GM21447 (cell line): Measurements from ENCODE around the gene APOC4.
"Not testable (repeated sequence)": the region's sequence is repeated elsewhere in the genome, so short reads cannot be mapped to it uniquely, and the experiment has no call there.

Experiments
- ATAC-seq: cut with Tn5 transposase; IDR thresholded peaks from one replicate; pipeline ENCODE4 v1.9.1; 2021; ENCODE audit not compliant: unreplicated experiment

The APOC4 gene

DNA sequence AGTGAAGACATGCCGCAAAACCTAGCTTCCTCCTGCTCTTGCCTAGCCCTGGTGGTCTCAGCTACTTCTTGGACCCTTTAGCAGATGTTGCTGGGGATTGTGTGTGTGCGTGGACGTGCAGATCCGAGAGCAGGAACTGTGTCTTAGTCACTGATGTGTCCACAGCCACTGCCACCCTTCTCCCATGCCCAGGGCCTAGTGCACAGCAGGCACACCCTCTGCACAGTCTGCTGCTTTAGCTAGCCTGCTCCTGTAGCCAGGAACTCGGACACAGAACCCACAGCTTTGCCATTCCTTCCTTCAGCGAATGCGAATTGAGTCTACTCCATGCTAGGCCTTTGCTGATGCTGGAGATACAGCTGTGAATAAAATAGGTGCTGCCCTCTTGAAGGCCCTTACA lies 15.5 kb downstream of the APOC4 start:
- ATAC-seq: no peak

DNA sequence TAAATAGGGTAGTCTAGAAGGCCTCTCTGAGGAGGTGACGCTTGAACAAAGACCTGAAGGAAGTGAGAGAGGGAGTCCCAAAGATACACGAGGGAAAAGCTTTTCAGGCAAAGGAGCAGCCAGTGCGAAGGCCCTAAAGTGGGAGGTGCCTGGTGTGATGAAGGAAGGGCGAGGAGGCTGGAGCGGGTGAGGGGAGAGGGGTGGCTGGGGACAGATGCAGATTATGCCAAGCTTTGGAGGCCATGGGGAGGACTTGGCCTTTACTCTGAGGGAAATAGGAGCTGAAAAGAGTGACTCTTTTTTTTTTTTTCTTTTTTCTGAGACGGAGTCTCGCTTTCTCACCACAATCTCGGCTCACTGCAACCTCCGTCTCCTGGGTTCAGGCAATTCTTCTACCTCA lies 16.1 kb downstream of the APOC4 start:
- no peak for ATAC-seq

DNA sequence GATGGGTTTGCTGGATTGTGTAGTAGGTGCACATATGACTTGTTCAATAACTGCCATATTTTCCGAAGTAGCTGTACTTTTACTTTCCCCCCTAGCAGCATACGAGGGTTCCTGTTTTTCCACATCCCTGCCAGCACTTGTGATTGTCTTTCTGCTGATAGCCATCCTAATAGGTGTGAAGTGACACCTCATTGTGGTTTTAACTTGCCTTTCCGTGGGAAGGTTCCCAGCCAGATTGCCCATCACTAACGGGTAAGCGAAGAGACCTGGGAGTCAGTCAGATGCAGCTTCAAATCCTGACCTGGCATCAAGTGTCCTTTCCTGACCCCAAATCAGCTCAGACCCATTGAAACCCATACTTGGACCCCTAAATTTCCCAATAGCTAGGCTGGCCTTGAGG lies 17.7 kb downstream of the APOC4 start:
- ATAC-seq: no peak

DNA sequence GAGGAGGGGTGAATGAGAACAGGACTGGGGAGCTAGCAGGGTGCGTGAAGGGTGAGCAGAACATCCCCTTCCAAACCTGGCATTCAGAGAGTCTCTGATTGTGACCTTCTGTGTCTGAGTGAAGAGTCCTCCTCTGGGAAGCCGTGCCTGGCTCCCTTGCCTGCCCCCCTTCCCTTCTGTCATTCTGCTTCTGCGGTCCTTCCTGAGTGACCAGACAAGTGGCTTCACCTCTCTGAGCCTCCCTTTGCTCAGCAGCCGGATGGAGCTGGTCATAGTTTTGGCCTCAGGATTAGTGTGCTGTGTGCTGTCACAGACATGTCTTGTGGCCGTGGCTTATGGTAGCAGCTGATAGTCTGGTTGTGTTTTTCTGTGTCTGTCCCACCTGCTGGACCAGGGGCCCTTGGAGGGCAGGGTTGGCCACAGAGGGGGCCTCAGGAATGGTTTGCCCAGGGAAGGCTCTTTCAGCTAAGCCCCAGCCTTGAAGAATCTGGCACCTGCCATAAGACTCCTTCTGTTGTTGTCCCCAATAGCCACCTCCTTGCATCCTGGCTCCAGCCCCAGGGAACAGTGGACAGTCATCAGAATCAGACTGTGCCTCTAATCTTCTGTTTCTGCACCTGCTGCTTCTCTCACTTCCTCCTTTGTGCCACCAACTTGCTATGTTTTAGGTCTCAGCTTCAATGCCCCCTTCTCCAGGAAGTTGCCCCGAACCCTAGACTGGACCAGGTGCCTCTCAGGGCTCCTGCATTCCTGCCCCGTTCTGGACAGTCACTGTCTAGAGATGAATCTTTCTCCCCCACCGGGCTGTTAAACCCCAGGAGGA lies 19.1 kb downstream of the APOC4 start:
- ATAC-seq: no peak

DNA sequence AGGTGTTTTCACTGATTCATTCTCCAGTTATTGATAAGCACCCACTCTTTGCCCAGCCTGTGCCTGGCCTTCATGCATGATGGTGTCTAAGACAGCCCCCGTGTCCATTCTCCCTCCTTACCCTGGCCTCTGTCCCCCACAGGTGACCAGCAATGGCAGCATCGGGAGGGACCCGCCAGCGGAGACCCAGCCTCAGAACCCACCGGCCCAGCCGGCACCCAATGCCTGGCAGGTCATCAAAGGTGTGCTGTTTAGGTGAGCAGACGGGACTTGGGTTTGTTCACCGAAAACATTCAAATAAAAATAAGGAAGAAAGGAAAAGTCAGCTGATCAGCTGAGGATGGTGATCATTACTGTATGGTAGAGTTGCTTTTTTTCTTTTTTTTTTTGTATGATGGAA lies 19.8 kb downstream of the APOC4 start:
- ATAC-seq: no peak

DNA sequence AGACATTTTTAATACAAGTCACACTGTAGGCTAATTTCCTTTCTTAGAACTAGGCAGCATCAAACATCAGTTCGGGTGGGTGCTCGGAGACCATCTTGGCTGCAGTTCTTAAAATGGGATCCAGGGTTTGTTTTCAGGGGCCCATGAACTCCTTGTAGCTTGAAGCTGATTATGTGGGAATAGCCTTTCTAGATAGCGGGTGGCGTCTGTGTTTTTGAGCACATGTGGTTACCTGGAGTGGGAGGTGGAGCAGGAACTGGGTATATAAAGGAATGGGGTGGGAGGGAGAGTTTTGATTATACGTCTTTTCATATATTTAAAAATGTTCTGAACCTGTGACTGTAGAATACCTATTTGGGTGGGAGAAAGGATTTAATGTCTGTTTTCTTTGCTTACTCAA lies 26.1 kb downstream of the APOC4 start:
- ATAC-seq: no peak

DNA sequence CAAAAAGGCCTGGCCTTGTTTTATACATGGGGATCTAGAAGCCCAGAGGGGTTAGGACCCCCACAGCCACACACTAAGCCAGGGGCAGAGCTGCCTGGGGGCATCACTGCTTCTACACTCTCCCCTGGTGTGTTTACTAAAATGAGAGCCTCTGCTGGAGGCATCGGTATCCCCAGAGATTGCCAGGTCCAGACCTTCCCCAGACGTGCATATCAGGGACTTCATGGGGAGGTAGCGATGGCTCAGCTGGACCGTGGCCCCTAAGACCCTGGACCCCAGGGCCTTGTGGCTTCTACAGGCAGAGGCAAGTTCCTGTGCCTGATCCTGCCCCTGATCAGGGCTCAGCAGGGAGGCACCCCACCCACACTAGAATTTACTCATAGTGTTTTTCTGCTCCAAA lies 26.6 kb downstream of the APOC4 start:
- no peak for ATAC-seq

DNA sequence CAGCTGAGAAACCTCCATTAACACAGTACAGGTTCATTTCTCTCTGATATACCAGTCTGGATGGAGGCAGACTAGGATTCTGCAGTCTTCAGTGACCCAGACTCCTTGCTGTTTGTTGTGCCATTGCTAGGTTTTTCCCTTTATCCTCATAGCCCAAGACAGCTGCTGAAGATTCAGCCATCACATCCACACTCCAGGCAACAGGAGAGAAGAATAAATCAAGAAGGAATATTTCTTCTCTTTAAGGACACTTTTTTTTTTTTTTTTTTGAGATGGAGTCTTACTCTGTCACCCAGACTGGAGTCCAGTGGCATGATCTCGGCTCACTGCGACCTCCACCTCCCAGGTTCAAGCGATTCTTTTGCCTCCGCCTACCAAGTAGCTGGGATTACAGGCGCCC lies 27.4 kb downstream of the APOC4 start:
- no peak for ATAC-seq

DNA sequence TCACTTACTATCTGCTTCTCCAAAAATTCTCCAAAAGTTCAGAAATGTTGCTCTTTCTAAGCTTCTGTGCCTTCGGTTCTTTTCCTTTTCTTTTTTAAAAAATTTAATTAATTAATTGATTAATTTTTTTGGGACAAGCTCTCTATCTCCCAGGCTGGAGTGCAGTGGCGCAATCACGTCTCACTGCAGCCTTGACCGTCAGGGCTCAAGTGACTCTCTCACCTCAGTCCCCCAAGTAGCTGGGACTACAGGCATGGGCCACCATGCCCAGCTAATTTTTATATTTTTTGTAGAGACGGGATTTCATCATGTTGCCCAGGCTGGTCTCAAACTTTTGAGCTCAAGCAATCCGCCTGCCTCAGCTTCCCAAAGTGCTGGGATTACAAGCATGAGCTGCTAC lies 29.4 kb downstream of the APOC4 start:
- ATAC-seq: not testable (repeated sequence)

DNA sequence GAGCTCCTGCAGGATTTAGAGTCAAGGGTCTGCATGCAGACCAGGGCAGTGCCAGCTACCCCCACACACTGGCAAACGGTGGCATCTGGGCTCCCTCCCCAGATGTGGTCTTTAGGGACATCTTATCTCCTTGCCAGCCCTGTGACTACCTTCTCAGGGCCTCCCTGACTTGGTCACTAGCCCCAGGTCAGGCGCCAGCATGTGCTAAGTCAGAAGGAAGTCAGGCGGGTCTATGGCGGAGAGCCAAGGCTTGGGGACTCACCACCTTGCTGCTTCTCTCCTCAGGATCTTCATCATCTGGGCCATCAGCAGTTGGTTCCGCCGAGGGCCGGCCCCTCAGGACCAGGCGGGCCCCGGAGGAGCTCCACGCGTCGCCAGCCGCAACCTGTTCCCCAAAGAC lies 30.8 kb downstream of the APOC4 start:
- no peak for ATAC-seq

DNA sequence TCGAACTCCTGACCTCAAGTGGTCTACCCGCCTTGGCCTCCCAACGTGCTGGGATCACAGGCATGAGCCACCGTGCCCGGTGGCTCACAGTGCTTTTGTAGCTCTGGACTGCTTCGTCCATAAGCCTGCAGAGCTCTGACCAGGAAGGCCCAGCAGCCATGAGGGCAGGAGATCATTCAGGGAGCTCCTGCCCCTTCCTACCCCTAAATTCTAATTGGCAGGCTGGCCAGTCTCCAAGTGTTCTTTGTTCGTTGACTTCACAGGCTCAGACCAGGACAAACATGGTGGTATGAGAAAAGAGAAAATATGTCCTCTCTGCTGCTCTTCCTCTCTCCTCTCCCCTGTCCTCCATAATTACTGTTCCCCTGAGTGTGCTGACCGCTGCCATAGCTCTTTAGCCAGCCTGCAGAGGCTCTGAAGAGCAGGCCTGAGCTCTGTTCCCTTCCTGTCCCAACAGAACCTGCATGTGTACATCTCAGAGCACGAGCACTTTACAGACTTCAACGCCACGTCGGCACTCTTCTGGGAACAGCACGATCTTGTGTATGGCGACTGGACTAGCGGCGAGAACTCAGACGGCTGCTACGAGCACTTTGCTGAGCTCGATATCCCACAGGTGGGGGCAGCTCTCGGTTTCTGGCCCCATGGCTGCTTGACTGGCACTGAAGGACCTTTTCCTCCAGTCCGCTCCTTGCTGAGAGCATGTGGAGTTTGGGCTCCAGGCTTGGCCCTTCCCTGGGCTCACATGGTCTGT lies 32.1 kb downstream of the APOC4 start:
- no peak for ATAC-seq

DNA sequence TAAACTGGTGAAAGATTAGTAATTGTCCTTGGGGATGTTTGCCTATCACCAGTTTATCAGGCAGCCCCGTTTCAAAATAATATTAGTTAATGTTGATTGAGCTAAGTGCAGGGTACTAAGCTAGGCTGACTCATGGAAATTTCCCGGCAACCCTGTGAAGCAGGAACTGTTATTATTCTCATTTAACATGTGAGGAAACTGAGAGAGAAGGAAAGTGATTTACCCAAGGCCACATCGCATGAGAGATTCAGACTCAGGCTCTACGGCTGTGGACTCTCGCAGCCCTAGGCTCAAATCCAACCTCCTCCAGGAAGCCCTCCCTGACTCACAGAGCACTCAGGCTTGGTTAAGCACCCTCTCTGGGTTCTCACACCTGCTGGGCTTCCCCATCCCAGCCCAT lies 32.8 kb downstream of the APOC4 start:
- no peak for ATAC-seq

DNA sequence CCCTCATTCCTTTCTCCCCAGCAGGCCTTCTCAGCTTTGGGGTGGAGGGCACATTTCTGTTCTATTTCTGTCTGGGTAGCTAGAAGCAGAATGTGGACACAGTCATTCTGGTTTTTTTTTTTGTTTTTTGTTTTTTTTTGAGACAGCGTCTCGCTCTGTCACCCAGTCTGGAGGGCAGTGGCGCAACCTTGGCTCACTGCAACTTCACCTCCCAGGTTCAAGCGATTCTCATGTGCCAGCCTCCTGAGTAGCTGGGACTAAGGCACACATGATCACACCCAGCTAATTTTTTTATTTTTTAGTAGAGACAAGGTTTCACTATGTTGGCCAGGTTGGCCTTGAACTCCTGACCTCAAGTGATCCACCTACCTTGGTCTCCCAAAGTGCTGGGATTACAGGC lies 33.4 kb downstream of the APOC4 start:
- ATAC-seq: no peak

DNA sequence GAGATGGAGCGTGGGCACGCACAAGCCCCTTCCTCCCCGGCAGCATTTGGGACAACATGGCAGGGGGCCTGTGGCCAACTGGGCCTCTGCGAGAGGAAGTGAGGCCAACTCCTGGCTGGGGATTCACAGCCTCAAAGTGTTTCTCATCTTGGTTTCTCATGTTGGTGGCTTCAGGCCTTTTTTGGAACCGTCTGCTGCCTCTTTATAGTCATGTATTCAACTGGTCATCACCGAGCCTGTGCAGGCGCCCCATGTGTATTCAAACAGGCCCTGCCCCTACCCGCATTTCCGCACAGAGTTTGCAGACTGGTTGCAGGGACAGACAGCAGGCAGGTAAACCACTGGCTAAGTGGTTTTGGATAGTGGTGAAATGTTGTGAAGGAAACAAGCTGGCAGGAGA lies 42.0 kb downstream of the APOC4 start:
- ATAC-seq: no peak

DNA sequence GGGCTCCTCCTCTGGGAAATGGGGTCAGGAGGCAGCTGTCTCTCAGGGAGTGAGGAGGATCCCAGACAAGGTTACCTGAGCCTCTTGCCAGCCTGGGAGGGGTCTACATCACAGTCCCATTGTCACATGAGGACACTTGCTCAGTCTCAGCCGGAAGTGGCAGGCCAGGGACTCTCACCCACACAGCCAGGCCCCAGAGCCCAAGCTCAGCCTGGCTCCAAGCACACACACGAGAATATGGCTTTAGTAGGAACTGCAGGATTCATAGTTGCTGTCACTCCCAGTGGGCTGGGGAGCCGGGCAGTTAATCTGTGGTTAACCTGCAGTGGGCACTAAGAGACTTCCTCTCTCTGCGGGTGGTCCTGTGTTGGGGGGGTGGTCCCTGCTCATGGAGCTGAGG lies 43.4 kb downstream of the APOC4 start:
- ATAC-seq: no peak

DNA sequence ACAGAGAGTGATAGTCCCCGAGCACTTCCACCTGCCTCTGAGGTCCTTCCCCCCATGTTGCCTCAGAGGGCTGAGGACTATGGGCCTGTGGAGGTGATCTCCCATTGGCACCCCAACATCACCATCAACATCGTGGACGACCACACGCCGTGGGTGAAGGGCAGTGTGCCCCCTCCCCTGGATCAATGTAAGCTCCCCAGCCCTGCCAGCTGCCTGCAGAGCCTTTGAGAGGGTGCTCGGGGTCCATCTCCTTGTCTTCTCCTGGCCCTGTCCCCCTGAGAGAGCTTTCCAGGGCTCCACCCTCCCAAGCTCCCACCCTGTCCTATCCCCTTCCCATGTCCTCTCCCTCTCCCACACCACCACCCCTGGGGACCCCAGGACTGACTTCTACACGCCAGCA lies 44.4 kb downstream of the APOC4 start:
- no peak for ATAC-seq

DNA sequence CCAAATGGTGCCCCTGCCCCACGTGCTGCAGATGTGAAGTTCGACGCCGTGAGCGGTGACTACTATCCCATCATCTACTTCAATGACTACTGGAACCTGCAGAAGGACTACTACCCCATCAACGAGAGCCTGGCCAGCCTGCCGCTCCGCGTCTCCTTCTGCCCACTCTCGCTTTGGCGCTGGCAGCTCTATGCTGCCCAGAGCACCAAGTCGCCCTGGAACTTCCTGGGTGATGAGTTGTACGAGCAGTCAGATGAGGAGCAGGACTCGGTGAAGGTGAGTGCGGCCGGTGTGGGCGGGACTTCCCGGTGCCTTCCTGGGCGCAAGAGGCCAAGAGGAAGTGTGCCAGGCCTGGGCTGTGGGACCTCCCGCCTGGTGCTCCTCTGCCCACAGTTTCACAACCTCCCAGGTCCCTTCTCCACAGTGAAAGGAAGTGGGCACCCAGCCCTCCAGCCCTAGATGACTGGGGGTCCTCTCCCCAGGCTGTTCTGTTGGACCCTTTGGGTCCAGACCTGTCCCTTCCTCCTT lies 45.2 kb downstream of the APOC4 start:
- no peak for ATAC-seq

DNA sequence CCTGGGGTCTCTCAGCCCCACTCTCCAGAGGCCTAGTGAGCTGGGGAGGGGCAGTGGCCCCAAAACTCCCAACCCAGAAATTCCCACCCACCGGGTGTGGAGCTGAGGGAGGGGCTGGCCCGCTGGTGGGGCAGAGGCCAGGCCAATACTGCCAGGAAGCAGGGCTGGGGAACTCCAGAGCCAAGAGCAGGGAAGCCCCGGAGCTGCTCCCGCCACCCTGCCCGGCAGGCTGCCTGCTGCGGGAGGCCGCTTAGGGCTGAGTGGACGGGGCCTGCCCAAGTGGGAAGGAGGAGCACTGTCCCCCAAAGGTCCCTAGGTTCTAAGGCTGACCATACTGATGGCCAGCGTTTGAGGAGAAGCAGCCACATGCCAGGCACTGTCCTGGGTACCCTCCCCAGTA lies 46.2 kb downstream of the APOC4 start:
- no peak for ATAC-seq

DNA sequence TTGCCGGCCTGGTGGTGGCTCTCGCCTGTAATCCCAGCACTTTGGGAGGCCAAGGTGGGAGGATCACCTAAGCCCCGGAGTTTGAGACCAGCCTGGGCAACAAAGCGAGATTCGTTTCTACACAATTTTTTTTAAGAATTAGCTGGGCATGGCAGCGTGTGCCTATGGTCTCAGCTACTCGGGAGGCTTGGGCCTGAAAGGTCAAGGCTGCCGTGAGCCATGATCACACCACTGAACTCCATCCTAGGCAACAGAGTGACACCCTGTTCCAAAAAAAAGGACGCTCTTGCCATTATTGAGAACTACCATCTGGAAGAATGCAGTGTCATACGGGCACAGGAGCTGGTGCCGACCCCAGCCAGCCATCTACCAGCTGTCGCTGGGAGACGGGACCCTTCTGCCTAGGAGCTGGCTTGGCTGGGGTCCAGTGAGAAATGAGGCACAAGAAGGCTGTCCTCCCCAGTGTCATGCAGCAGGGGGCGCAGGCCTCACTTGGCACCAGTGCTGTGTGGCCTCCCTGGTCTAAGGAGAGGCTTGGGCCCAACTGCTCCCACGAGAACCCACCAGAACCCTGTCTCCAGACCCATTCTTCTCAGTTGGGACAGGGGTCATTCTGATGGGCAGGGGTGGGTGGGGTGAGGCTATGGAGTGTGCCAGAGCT lies 47.0 kb downstream of the APOC4 start:
- ATAC-seq: no peak

DNA sequence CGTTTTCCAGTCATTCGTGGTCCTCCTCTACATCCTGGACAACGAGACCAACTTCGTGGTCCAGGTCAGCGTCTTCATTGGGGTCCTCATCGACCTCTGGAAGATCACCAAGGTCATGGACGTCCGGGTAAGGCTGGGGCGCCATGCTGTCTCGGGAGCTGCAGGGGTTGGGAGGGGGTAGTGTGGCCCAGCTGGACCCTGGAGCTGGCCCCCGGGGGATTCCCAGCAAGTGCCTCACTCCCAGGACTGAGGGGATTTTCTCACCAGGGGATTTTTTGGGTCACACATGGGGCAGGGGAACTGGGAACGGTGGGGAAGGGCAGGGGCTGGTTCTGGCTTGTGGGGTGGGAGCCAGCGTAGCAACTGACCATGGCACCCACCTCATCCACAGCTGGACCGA lies 48.4 kb downstream of the APOC4 start:
- no peak for ATAC-seq

DNA sequence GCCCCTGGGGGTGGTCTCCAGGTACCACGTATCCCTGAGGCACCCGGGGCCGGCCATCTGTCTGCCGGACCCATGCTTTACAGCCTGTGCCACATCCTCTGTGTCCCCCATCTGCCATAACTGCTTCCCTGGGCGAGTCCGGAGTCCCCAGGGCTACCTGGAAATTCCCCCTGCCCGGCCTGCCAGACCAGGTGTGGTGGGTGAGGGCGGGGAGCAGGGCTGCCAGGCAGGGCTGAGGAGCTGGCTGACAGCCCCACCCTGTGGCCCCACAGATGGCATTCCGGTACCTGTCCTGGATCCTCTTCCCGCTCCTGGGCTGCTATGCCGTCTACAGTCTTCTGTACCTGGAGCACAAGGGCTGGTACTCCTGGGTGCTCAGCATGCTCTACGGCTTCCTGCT lies 48.9 kb downstream of the APOC4 start:
- ATAC-seq: no peak
